HL-60 (cell line): ENCODE measurements around the gene ARF4.

Source experiments
- GABPA ChIP-seq: IDR thresholded peaks from 2 replicates; pipeline ENCODE4 v1.6.1; 2012; ENCODE audit warnings: low read depth
- POLR2AphosphoS5 ChIP-seq: IDR thresholded peaks from 2 replicates; pipeline ENCODE4 v1.6.1; 2012; ENCODE audit warnings: low read depth
- SPI1 ChIP-seq: IDR thresholded peaks from 2 replicates; pipeline ENCODE4 v1.6.1; 2012; ENCODE audit warnings: low read depth, mild to moderate bottlenecking, borderline replicate concordance
- TF ChIP-seq, protein P1 (sequence below): IDR thresholded peaks from 2 replicates; pipeline ENCODE4 v1.6.1; 2012; ENCODE audit warnings: low read depth; ENCODE audit not compliant: insufficient replicate concordance
- TF ChIP-seq, protein P2 (sequence below): IDR thresholded peaks from one replicate; pipeline ENCODE4 v1.5.1; 2011; ENCODE audit warnings: low read length, control low read depth, inconsistent platforms; ENCODE audit not compliant: insufficient read depth

DNA sequence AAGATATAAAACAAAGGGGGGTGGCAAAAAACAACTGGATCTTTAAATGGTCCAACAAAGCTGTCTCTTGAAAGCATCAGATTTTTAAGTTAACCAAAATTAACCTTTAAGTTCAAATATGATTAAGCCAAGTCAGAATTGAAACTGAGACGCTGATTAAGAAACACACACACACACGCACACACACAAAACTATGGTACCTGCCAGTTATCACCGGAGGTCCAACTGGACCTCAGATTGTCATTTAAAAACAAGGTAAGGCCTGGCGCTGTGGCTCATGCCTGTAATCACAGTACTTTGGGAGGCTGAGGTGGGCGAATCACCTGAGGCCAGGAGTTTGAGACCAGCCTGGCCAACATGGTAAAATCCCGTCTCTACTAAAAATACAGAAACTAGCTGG, 10.4 kb downstream of the ARF4 start:
- TF ChIP-seq, protein P1, sequence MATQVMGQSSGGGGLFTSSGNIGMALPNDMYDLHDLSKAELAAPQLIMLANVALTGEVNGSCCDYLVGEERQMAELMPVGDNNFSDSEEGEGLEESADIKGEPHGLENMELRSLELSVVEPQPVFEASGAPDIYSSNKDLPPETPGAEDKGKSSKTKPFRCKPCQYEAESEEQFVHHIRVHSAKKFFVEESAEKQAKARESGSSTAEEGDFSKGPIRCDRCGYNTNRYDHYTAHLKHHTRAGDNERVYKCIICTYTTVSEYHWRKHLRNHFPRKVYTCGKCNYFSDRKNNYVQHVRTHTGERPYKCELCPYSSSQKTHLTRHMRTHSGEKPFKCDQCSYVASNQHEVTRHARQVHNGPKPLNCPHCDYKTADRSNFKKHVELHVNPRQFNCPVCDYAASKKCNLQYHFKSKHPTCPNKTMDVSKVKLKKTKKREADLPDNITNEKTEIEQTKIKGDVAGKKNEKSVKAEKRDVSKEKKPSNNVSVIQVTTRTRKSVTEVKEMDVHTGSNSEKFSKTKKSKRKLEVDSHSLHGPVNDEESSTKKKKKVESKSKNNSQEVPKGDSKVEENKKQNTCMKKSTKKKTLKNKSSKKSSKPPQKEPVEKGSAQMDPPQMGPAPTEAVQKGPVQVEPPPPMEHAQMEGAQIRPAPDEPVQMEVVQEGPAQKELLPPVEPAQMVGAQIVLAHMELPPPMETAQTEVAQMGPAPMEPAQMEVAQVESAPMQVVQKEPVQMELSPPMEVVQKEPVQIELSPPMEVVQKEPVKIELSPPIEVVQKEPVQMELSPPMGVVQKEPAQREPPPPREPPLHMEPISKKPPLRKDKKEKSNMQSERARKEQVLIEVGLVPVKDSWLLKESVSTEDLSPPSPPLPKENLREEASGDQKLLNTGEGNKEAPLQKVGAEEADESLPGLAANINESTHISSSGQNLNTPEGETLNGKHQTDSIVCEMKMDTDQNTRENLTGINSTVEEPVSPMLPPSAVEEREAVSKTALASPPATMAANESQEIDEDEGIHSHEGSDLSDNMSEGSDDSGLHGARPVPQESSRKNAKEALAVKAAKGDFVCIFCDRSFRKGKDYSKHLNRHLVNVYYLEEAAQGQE = no peak
- TF ChIP-seq, protein P2, sequence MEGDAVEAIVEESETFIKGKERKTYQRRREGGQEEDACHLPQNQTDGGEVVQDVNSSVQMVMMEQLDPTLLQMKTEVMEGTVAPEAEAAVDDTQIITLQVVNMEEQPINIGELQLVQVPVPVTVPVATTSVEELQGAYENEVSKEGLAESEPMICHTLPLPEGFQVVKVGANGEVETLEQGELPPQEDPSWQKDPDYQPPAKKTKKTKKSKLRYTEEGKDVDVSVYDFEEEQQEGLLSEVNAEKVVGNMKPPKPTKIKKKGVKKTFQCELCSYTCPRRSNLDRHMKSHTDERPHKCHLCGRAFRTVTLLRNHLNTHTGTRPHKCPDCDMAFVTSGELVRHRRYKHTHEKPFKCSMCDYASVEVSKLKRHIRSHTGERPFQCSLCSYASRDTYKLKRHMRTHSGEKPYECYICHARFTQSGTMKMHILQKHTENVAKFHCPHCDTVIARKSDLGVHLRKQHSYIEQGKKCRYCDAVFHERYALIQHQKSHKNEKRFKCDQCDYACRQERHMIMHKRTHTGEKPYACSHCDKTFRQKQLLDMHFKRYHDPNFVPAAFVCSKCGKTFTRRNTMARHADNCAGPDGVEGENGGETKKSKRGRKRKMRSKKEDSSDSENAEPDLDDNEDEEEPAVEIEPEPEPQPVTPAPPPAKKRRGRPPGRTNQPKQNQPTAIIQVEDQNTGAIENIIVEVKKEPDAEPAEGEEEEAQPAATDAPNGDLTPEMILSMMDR = no peak
- TF ChIP-seq POLR2AphosphoS5 (no peak), GABPA (no peak), SPI1 (no peak)
